CD4-positive, alpha-beta T cell treated with Interferon gamma for 1 hour (primary cell): ENCODE data around the gene SLC38A5.
"Not testable (repeated sequence)": the region's sequence is repeated elsewhere in the genome, so short reads cannot be mapped to it uniquely, and the experiment has no call there.

Source experiments
- DNase-seq: peaks from one replicate; pipeline ENCODE4 v3.0.0-alpha.2; 2020

SLC38A5 gene

DNA sequence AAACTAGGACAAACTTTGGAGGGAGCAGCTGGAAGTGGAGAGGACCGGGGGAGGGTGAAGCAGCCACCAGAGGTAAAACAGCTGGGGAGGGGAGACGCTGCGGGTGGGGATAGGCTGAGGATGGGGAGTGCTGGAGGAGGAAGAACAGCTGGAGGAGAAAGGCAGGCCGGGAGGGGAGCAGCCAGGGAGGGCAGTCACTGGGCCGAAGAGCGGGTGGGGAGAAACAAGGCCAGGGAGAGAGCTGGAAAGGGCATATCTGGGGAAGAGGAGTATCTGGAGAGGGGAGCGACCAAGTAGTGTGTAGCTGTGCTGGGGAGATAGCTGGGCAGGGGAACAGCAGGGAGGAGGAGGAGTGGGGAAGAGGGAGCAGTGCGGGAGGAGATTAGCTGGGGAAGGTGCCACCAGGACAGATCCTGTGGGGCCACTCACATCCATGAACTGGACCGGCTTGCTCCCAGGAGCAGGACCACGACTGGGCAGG lies 2.7 kb downstream of the SLC38A5 start:
- no peak for DNase-seq

DNA sequence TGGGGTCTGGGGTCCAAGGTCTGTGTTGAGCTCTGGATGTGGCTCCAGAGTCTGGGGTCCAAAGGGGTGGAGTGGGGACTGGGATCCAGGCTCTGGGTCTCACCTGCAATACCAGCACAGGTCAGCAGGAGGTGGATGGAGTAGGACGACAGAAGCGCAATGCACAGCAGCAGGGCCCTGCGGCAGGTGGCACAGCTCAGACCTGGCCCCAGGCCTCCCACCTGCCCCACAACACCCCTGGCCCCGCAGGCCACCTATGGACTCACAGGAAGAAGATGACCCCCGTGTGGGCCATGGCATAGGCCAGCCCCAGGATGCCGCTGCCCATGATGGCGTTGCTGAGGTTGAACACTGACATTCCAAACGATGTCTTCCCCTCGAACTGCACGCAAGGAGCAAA lies 3.4 kb downstream of the SLC38A5 start:
- DNase-seq: no peak

DNA sequence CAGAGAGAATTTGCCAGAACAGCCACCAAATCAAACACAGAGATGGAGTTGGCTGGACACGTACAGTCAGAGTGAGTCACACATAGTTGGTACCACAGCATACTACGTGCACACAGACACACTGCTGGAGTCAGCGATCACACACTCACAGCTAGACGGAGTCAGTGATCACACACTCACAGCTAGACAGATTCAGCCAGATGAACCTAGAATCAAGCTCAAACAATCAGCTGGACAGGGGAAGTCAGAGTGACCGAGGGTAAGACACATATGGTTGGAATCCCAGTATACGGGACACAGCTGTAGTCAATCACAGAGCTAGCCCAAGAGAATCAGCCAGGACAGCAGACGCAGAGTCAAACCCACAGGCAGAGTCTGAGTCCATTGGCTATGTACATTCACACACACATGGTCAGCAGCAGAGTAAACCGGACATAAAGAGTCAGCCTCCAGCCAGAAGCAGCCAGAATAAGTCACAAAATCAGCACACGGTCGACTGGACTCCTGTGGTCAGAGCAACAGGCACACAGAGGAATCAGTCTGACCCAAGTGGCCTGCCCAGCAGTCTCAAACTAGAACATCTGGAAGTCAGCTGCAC lies 4.6 kb downstream of the SLC38A5 start:
- no peak for DNase-seq

DNA sequence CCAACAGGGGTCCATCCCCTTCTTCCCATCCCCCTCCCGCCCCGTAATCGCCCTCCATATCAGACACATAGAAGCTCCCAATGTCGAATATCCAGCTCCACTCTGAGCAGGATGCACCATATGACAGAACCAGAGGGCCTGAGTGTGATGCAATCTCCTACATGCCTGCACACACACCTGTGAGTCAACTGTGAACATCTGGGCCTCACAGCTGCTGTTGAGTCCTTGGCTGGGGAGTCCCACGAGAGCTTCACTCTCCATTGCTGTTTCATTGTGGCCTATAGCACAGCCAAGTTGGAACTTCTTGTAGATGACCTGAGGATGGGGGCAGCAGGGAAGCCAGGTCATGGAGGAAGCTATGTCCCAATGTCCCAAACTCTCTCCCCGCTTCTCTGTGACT lies 8.2 kb downstream of the SLC38A5 start:
- no peak for DNase-seq

DNA sequence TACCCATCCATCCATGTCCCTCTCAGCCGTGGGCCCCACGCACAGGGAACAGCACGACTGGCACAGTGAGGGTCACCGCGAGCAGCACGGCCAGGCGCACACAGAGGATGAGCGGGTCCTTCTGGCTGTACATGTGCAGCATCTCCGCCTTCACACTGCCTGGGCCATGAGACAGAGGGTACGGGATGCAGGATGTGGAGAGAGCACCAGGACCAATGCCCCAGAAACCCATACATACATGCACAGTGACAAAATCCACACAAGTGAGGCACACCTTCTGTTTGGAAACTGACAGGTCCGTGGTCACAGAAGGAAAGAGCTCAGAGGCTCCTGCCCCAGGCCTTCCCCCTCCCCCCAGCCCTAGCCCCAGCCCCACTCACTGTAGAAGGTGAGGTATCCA lies 9.5 kb downstream of the SLC38A5 start:
- DNase-seq: no peak

DNA sequence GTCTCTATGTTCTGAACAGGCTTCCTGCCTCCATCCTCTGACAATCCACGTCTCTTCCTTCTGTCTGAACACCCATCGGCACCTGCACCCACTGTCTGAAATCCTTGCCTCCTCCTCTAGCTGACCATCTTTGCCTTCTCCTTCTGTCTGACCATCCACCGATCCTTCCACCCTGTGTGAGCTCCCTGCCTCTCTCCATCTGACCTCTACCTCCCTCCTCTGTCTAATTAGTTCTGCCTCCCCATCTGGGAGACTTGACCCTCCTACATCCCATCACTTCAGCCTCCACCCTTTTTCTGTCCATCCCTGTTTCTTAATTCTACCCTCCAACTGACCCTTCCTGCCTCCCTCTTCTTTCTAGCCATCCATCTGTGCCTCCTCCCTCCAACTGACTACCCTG lies 10.0 kb downstream of the SLC38A5 start:
- DNase-seq: no peak

DNA sequence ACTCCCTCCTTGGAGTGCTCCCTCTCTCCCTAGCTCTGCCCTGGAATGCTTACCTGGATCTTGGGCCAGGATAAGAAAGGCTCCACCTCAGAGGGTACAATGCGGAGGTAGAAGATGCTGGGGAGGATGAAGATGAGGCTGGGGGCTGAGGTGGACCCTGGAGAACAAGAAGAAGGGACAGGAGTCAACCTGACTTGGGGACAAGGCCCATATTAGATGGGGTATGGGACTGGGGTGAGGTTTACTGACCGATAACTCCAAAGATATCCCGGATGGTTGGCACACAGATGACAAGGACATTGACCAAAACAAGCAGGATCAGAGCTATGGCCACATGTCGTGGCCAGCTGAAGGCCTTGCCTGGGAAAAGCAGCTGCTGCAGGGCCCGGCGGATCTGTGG lies 10.6 kb downstream of the SLC38A5 start:
- DNase-seq: no peak

DNA sequence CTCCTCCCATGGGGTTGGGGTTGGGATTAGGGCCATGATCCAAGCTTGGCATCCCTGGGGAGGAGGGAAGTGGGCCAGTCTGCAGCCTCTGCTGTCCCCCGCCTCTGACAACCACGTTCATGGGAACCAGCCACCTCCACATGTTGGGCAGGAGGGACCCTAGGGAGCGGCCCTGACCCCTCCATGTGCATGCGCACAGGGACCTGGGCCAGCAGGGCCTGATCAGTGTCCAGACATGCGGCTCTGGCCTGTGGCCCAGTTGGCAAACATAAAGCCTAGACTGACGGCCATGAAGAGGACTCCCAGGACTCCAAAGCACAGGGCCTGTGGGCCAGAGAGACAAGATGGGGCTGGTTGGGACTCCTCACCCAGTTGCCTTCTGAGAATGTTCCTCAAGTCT lies 11.3 kb downstream of the SLC38A5 start:
- DNase-seq: no peak

DNA sequence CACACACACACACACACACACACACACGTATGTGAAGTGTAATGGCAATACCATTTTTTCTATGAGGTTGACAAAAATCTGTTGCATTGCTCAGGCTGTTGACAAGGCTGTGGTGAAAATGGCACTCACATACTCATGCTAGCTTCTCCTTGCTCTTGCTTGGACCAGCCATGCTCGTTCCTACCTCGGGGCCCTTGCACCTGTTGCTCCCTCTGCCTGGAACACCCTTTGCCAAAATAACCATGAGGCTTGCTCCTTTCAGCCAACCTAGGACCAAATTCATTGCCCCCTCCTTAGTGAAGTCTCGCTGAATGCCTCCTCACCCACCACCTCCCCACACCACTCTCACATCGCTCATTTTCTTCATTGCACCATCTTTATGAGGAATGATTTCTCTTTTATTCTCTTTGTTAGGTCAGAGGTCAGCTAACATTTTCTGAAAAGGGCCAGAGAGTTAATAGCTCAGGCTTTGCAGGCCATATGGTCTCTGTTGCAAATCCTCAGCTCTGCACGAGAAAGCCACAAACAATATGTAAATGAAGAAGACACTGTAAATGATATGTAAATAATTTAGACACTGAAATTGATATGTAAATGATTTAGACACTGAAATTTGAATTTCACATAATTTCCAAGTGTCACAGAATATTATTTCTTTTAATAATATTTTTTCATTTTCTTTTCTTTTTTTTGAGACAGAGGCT lies 13.3 kb downstream of the SLC38A5 start:
- DNase-seq: no peak

DNA sequence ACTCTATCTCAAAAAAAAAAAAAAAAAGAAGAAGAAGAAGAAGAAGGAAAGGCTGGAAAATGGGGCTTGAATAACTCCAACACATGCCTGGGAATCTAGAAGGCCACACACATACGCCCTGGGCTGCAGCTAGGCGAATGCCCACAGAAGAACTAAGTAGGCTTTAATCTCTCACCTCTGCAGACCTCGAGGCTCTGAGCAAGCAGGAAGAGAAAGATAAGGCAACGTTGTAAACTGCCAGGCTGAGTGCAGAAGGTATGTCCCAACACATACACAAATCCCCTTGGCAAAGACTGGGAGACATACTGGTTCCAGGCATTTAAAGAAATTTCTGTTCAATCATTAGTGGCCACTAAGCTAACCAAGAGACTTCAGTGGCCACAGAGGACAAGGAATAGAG lies 18.4 kb downstream of the SLC38A5 start:
- no peak for DNase-seq

DNA sequence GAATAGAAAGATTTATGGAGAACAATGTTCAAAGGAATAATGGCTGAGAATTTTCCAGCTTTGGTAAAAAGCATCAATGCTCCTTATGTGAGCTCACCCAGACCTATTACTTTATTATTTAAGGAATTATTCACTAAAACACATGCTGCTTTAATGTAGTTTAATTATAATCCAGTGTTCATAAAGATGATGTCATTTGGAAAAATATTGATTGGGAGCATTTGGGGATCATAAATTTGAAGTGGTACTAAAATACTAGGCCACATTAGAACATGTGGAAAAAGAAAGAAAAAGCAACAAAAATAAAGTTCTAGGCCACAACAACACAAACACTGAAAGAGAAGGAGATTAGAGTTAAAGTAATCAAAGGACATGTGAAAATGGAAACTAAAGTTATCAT lies 20.0 kb downstream of the SLC38A5 start:
- no peak for DNase-seq

DNA sequence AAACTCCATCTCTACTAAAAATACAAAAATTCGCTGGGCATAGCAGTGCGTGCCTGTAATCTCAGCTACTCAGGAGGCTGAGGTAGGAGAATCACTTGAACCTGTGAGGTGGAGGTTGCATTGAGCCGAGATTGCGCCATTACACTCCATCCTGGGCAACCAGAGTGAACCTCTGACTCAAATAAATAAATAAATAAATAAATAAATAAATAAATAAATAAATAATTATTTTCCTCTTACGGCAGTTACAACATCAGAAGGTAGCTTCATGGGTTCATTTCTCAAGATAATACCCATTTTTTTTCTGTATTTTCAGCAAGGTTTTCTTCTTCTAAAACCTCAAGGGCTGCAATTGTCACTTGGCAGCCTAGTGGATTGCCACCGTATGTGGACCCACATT lies 22.9 kb downstream of the SLC38A5 start:
- not testable (repeated sequence) for DNase-seq

DNA sequence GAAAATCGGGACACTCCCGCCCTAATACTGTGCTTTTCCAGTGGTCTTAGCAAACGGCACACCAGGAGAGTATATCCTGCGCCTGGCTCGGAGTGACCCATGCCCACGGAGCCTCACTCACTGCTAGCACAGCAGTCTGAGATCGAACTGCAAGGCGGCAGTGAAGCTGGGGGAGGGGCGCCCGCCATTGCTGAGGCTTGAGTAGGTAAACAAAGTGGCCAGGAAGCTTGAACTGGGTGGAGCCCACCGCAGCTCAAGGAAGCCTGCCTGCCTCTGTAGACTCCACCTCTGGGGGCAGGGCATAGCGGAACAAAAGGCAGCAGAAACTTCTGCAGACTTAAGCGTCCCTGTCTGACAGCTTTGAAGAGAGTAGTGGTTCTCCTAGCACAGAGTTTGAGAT lies 36.3 kb downstream of the SLC38A5 start:
- not testable (repeated sequence) for DNase-seq

DNA sequence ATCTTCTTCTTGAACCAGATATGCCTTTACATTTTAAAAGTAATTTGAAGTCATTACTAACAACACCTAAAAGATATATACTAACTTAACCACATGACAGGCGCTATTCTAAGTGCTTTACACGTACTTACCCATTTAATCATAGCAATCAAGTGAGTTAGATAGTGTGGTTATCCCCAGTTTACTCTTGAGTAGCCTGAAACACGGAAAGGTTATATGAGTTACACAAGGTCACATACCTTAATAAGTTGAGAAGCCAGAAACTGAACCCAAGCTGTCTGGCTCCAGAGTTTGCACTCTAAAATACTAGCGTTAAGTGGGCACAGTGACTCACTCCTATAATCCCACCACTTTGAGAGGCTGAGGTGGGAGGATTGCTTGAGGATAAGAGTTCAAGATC lies 39.9 kb downstream of the SLC38A5 start:
- not testable (repeated sequence) for DNase-seq

DNA sequence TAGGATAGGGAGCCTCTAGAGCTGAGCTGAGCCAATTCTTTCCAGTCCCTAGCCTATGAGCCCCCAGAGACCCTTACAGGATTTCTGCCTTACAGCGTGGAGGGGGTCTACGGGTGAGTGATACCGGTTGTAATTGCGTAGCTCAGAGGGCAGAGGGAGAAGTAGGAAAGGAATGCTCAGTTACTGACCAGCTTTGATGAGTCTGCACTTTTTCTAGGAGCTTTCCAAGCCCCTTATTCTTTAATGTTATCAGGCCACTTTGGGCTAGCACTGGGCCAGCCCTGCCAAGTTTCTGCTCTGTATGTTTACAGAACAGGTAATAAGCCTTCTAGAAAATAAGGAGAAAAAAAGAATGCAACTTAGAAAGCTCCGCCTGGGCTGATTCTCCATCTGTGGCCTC lies 40.5 kb downstream of the SLC38A5 start:
- DNase-seq: not testable (repeated sequence)

DNA sequence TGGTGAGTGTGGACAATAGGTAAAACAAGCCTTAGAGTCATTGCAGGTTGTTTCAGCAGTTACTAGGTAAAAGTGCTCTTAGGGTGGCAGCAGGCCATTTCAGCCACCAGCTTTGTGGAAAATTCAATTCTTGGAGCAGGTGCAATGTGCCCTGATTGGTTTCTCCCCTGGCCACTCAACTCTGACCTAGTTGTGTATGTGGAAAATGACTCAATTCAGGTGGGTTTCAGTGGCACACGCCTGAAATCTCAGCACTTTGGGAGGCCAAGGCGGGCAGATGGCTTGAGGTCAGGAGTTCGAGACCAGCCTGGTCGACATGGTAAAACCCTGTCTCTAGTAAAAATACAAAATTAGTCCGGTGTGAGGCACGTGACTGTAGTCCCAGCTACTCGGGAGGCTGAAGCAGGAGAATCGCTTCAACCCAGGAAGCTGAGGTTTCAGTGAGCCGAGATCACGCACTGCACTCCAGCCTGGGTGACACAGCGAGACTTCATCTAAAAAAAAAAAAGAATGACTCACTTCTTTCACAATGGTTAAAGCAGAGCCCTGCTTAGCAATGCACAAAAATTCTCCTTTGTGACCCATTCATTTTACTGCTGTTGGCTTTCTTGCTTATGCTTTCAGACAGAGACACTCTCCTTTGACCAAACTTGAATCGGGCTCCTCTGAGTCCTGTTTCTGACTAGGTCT lies 42.9 kb downstream of the SLC38A5 start:
- not testable (repeated sequence) for DNase-seq

DNA sequence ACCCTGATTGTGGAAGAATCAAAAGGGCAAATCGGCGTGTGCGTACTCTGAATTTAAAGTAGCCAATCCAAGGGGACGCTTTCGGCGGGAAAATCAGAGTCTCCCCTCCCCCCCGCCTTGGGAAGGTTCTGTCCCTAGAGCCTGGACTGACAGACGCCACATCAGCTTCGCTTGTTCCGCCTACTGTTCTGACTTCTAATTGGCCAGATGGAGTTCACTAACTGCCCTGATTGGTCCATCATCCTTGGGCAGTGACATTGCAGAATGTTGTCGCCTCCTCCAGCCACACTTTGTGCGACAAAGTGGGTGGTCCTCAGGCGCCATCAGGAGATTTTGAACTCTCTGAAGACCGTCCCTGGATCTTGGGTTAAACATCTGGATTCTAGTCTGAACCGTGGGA lies 58.2 kb downstream of the SLC38A5 start, which contains the start of gene SSX4B:
TSS of gene SSX4B (minus strand) at position 101 of the 400 bp plus-strand sequence. CDS start 588 bp downstream, outside the sequence.
- not testable (repeated sequence) for DNase-seq
